Testis (tissue), 2 donors: ENCODE data around the gene CACNB2.

Source experiments
- CTCF ChIP-seq, 3 experiments: fragments of 450-650 bp in 2 of 3; fragments of 200-600 bp in 1 of 3; sonication (generic) in 1 of 3; IDR thresholded peaks; one replicate each; pipeline ENCODE4 v1.5.1; 2016 to 2019; ENCODE audit warnings: antibody characterized with exemption in 3 of 3, mild to moderate bottlenecking in 2 of 3, moderate library complexity in 1 of 3
- POLR2A ChIP-seq: fragments of 450-650 bp; IDR thresholded peaks from one replicate; pipeline ENCODE4 v1.6.1; 2017; ENCODE audit warnings: antibody characterized with exemption, mild to moderate bottlenecking, moderate library complexity

DNA sequence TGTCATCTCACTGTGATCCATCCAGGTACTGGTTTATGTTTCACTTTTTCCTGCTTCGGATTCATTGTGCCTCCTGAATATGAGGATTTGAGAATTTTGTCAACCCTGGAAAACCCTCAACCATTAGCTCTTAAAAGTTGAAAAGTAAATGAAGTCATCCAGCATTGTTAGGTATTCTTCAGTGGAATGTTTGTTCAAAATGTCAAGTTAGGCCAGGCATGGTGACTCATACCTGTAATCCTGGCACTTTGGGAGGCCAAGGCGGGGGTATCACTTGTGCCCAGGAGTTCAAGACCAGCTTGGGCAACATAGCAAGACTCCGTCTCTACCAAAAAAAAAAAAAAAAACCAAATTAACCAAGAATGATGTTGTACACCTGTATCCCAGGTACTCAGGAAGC is 289.1 kb downstream of the CACNB2 start:
- TF ChIP-seq CTCF (IDR thresholded peaks at IDR 0.05) (no peak), POLR2A (no peak)
